ENCODE results near the gene ANO1.
"Not testable (repeated sequence)": the region's sequence is repeated elsewhere in the genome, so short reads cannot be mapped to it uniquely, and the experiment has no call there.

Gene ANO1

DNA sequence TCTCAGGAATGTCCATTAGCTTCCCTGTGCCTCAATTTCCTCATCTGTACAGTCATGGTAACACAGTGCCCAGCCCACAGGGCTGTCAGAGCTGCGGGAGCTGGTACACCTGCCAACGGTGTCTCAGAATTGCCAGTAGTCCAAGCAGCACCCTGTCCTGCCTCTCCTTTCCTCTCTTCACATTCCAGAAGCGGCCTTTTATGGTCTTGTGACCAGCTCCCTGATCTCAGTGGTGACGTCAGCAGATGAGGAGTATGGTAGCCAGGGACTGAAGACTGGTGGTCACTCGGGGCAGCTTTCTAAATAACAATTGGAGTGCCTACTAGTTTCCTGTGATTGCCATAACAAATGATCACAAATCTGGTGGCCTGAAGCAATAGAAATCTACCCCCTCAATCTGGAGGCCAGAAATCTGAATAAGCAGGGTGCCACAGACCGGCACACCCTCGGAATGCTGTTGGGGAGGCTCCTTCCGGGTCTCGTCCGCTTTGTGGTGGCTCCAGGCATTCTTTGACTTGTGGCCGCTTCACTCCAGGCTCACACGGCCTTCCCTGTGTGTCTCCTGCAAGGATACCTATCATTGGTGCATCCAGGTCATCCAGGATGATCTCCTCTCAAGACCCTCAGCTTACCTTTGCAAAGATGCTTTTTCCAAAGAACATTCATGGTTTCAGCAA is 127.1 kb downstream of the ANO1 start:
- no peak for DNase-seq

DNA sequence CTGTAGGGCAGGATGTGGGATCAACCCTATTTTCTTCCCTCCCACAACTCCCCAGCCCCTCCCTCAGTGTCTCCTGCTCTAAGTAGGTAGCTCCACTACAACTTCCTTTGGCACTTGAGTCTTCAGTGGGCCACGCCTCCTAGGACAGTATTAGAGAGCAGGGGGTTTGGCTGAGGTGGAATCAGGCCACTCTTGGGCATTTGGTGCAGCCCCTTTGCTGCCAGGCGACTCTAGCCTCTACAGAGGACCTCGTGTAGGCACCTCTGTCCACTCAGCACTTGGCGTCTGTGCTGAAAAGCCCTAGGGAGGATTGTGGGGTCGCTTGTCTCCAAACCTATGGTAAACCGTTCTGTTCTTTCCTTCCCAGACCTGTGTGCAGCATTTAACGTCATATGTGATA is 127.6 kb downstream of the ANO1 start:
- no peak for DNase-seq

DNA sequence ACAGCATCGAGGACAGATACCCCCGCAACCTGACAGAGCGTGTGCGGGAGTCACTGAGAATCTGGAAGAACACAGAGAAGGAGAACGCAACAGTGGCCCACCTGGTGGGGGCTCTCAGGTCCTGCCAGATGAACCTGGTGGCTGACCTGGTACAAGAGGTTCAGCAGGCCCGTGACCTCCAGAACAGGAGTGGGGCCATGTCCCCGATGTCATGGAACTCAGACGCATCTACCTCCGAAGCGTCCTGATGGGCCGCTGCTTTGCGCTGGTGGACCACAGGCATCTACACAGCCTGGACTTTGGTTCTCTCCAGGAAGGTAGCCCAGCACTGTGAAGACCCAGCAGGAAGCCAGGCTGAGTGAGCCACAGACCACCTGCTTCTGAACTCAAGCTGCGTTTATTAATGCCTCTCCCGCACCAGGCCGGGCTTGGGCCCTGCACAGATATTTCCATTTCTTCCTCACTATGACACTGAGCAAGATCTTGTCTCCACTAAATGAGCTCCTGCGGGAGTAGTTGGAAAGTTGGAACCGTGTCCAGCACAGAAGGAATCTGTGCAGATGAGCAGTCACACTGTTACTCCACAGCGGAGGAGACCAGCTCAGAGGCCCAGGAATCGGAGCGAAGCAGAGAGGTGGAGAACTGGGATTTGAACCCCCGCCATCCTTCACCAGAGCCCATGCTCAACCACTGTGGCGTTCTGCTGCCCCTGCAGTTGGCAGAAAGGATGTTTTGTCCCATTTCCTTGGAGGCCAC is 128.3 kb downstream of the ANO1 start:
- no peak for DNase-seq

DNA sequence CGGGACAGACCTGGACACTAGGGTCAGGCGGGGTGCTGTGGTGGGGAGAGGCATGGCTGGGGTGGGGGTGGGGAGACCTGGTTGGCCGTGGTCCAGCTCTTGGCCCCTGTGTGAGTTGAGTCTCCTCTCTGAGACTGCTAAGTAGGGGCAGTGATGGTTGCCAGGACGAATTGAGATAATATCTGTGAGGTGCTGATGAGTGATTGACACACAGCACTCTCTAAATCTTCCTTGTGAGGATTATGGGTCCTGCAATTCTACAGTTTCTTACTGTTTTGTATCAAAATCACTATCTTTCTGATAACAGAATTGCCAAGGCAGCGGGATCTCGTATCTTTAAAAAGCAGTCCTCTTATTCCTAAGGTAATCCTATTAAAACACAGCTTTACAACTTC is 128.9 kb downstream of the ANO1 start:
- no peak for DNase-seq

DNA sequence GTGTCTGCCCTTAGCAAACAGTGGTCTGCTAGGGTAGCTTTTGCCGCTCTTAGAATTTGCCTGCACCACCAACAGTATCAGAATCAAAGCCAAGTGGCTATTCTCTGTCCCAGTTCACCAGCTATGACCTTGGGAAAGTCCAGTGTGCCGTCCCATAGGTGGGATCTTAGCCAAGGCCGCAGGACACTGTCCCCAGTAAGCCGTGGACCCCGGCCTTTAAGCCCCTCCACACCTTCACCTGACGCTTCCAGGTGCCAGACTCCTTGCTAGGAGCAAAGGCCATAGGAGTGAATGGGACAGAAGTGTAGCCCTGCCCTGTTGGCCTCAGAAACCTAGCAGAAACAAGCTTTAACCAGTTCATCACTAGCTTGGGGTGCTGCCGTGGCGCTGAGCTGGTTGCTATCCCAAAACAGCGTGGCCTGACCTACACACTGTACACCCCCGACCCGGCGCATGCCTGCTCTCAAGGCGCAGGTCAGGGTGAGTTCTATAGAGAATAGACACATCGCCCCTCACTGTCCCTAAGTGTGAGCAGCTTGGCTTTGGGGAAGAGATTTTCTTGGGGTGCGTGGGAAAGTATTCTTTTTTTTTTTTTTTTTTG is 129.5 kb downstream of the ANO1 start:
- DNase-seq = no peak

DNA sequence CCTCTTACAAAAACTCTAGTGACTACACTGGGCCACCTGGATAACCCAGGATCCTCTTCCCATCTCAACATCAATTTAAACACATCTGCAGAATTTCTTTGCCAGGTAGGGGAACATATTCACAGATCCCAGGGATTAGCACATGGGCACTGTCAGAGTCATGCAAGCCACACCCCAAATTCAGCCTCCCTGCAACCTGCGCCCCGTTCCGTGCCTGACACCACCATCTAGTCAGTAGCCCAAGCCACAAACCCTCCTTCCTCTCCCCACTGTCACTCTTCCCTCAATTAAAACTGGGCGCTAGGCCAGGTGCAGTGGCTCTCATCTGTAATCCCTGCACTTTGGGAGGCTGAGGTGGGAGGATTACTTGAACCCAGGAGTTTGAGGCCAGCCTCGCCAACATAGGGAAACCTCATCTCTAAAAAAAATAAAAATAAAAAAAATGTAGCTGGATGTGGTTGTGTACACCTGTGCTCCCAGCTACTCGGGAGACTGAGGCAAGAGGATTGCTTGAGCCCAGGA is 131.3 kb downstream of the ANO1 start:
- no peak for DNase-seq

DNA sequence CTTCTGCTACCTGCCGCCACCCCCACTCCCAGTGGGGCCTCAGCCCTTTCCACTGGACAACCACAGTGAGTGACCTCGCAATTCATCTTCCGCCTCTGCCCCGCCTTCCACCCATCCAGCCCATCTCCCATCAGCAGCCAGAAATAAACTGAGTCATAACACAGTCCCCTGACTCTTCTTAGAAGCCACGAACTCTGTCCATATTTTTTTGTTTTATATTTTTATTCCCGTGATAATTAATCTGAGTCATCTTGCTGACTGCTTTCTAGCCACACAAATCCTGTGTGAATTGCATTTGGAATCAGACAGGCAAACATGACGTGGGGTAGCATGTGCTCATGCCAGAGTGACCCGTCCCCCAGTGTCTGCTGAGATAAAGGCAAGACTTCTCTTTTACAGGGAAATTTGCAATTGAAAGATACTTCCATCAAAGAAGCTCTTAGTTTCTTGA is 132.0 kb downstream of the ANO1 start:
- DNase-seq = peak in 2 of 56 donors; percentile 7 to 14

DNA sequence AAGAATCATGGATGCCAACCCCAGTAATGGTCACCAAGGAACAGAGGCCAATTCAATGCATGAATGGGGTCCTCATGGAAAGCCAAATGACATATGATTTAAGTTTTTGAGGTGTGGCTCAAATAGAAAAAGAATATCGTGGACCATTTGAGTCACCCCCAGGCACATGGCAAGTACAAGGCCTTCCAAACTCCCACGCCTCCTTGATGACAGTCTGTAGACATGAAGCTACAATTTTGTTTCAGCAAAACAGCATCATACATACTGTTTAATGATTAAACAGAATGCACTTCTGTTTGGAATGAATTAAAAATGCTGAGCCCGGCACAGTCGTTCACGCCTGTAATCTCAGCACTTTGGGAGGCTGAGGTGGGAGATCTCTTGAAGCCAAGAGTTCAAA is 132.4 kb downstream of the ANO1 start:
- no peak for DNase-seq

DNA sequence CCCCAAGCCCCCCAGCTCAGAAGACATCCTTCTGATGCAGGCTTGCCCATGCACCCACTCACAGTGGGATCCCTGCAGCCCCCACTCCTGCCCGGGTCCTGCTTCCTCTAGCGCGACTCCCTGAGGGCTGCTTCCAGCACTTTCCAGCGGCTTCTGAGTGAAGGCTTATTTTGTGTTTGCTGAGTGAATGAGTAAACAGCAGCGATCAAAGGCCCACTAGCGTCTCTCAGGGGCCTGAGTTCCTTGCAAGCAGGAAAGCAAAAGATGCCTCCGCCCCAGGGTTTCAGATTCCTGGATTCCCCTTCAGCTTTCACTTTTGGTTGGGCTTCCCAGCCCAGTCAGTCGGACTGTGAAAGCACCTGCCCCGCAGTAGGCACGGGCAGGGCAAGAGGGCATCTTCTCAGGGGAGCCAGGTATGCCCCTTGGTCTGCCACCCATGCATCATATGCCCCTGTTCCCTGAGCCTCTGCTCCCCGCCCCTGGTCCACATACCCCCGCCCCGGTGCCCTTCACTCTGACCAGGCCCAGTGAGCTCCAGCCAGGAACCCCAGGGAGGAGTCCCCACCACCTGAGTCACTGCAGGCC is 134.2 kb downstream of the ANO1 start:
- DNase-seq = no peak

DNA sequence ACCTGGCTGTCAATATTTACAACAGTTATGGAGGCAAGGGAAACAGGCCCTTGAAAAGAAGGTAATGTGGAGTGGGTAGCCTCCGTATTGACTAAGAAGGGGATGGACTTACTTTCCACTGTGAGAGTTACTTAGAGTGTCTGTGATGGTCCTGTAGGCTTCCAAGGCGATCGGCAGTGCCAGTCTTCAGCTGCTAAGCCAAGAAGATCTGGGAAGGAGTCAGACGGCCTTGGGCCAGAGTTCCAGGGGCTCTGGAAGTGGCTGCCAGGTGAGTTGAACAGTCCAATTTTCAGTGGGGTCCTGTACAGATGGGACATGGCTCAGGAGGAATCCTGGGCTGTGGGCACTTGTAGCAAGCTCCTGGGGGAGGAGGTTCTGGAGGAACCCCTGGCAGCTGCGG is 139.3 kb downstream of the ANO1 start:
- not testable (repeated sequence) for DNase-seq

DNA sequence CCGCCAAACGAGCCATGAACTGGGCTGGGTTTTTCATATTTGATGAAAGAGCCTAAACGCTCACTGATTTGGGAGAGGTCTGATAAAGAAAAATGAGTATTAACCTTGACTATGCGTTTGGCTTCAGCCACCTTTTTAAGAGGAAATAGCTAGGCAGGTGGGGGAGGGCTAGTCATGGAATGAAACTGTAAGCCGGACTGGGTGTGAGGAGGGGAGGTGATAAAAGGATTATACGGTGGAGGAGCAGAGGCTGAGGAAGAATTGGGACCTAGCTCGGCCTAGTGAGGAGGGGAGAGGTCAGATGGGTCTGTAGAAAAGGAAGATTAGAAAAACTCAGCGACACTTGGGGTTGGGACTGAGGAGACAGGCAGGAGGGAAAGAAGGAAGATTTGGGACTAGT is 140.0 kb downstream of the ANO1 start:
- DNase-seq = not testable (repeated sequence)

DNA sequence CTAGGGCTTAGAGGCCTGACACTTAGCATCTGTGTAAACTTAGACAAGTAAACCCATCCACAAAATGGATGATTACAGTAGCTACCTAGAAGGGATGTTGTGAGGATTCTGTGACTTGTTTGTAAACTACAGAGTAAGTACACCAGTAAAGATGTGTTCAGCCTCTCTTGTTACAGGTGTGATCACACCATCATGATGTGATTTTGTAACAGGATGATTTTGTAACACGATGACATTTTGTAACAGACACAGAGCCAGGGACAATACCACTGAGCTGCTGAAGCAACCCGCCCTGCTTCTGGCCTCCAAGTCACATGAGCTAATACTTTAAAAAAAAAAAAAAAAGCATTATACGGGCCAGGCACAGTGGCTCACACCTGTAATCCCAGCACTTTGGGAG is 142.0 kb downstream of the ANO1 start:
- no peak for DNase-seq

DNA sequence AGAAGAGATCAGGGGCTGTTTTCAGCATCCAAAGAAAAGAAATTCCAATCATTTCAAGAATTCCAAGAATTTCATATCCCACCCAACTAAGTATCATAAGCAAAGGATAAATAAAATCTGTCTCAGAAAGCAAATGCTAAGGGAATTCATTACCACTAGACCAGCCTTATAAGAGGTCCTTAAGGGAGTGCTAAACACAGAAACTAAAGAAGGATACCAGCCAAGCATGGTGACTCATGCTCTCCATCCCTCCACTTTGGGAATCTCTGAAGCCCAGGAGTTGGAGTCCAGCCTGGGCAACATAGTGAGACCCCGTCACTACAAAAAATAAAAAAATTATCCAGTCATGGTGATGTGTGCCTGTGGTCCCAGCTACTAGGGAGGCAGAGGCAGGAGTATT is 142.8 kb downstream of the ANO1 start:
- DNase-seq = no peak

DNA sequence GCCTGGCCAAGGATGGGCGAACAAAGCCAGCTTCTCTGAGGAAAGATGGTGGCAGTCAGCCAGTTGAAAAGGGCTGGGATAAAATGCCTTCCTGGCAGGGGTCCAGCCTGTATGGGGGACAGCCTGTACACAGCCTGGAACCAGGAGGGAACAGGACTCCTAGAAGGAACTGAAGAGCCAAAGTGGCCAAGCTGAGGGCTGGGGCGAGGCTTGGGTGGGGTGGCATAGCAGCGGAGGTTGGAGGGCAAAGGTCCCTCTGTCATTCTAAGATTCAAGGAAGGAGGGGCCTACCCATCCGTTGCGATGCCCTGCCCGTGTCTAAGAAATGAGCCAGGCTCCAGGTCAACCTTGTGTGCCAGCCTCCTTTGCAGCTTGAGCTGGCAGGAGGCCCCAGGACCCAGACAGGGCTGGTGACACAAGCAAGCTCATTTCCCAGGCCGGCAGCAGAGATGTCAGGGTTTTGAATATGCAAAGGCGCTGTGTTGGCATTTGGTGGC is 147.6 kb downstream of the ANO1 start:
- peak in 8 of 56 donors; percentile 13 to 38 (median 22) for DNase-seq

DNA sequence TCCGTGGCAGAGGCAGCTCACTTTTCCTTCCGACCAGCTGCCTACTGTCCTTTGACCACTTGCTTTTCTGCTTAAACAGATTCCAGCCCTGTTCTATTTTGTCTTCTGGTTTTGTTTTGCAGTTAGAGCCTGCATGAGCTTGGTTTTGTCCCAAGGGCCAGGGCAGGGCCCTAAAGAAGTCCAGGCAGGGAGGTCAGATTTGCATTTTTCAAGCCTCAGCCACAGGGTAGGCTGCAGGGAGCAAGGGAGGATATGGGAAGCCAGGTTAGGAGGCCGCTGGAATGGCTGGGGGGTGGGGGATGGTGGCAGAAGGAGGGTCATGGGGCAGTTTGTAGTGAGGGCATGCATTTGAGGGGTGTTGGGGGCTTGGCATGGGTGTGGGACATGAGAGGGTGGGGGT is 148.1 kb downstream of the ANO1 start:
- no peak for DNase-seq

DNA sequence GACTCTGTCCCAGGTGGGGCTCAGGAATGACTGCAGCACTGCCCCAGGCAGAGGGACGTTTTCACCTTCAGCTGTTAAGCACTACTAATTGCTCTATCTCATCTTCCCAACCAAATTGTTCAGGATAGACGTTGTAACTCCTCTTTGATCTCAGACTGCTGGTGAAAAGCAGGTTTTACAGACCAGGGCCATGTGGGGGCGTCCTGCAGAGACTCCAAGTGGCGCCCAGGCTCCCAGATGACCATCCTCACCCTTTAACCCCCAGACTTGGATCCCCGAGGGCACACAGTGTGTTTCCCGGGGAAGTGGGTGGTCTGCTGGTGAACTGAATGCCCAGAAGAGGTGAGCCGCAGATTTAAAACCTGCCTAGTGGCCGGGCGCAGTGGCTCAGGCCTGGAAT is 148.8 kb downstream of the ANO1 start:
- DNase-seq = no peak

DNA sequence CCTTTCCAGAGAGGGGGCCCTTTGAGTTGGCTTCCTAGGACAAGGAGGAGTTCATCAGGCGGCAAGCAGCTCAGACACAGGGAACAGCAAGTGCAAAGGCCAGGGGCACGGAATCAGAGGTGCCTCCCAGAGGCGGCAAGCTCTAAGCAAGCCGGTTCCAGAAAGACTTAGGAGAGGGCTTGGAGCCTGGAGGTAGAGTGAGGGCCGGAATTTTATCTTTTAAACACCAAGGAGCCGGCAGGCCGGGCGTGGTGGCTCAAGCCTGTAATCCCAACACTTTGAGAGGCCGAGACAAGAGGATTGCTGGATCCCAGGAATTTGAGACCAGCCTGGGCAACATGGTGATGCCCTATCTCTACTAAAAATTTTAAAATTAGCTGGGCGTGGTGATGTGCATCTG is 151.6 kb downstream of the ANO1 start:
- no peak for DNase-seq

DNA sequence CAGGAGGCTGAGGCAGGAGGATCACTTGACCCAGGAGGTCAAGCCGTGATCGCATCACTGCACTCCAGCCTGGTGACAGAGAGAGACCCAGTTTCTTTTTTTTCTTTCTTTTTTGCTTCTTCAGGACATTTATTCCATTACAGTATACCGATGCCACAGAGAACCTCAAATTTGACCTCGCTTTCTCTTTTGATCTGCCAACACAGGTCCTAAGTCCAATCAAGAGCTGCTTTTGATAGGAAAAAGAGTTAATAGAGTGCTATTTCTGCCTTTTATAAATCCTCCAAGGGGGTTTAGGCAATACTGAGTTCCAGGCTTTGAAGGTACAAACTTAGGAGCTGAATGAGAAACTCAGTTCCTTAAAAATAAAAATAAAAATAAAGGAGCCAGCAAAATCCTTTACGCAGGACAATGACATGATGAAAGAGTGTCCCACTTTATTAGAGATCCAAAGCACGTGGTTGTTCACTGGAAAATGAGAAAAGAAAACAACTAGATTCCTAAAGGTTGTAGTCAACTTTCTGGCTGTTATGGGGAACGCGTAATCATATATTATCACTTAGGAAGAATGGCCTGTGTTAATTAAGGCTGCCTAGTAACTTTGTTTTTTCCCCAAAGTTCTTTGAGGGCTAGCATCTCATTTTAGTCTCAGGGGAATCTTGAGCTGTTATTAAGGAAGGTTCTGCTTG is 152.2 kb downstream of the ANO1 start:
- no peak for DNase-seq

DNA sequence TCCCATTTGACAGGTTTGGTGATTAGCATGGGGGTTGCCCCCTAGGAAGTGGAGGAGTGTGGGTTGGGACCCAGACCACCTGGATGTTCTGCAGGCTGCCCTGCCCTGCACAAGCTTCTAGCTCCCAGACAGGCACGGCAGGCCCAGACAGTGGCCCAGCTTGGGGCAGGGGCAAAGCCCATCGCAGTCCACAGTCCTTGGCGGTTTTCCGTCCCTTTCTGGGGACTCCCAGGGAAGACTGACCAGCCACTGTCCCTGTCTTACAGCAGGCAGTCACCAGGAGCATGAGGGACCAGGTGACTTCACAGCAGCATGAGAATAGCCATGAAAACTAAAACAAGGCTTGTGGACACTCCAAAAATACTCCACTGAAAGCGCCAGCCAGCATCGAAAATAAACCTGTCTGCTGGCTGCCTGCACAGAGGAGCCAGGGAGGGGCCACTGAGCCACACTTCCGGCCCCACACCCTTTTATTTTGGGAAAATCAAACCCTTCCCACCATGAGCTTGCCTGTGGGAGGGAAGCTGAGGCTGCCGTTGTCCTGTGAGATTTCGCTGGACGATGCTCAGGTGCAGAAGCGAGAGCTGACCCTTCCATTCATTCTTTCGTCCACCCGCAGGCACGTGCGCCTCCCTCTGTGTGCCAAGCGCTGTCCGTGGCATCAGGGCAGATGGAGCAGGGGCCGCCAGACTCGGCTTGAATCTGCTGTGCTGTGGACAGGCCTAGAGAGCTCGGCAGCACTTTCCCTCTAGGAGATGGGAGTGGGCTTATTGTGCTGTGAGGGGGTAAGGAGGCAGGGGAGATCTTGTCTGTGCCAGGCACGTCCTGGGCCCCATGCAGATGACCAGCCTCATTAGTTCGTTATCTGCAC is 153.0 kb downstream of the ANO1 start:
- DNase-seq = no peak

DNA sequence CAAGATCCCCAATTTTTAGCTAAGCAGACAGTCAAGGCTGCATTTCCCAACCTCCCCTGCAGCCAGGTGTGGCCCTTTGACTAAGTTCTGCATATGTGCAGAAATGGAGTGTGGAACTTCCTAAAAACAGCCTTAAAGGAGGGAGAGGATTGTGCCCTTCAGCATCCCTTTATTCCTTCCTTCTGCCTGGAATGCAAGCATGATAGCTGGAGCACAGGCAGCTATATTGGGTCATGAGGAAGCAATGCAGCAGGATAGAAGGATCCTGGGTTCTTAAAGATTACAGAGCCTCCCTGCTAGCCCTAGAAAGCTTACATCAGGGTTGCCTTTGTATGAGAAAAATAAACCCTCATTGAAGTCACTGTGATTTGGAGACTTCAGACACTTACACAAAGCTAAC is 154.9 kb downstream of the ANO1 start:
- DNase-seq = no peak
